ENCODE data around the gene LRCH3. TPM values are rescaled to one million over a fixed set of nuclear protein-coding genes. Genes with fewer than 3 reads are reported as not detected.

The LRCH3 gene
- total and polyA plus RNA-seq, 2 of the 13 experiments (the other 11 are each of a cell fraction or from before 2014, with no cell fraction given): 25.5 to 103 TPM

DNA sequence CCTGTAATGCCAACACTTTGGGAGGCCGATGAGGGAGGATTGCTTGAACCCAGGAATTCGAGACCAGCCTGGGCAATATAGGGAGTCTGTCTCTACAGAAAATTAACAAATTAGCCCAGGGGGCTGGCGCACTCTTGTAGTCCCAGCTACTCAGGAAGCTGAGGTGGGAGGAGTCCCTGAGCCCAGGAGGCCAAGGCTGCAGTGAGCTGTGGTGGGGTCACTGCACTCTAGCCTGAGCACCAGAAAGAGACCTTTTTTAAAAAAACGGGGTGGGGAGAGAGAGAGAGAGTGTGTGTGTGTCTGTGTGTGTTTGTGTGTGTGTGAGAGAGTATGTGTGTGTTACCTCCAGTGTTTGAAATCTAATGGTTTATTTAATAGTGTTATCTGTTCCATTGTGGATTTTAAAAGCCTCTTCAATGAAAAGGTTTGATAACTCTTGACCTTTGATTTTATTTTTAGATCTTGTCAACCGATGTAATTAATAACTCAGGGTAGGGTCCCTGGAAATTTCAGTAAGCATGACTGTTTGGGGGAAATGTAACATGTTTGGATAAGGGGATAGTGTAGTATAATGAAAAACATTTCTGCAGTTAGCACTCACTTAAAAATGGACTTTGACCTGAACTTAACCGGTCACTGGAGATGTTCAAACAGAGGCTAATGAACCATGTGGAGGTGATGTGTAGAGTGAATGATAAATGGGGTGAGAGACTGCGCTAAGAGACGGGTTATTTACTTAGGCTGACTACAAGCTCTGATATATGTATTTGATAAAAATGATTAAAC is 29.7 kb downstream of the LRCH3 start (continued):
- TF ChIP-seq, protein P1, sequence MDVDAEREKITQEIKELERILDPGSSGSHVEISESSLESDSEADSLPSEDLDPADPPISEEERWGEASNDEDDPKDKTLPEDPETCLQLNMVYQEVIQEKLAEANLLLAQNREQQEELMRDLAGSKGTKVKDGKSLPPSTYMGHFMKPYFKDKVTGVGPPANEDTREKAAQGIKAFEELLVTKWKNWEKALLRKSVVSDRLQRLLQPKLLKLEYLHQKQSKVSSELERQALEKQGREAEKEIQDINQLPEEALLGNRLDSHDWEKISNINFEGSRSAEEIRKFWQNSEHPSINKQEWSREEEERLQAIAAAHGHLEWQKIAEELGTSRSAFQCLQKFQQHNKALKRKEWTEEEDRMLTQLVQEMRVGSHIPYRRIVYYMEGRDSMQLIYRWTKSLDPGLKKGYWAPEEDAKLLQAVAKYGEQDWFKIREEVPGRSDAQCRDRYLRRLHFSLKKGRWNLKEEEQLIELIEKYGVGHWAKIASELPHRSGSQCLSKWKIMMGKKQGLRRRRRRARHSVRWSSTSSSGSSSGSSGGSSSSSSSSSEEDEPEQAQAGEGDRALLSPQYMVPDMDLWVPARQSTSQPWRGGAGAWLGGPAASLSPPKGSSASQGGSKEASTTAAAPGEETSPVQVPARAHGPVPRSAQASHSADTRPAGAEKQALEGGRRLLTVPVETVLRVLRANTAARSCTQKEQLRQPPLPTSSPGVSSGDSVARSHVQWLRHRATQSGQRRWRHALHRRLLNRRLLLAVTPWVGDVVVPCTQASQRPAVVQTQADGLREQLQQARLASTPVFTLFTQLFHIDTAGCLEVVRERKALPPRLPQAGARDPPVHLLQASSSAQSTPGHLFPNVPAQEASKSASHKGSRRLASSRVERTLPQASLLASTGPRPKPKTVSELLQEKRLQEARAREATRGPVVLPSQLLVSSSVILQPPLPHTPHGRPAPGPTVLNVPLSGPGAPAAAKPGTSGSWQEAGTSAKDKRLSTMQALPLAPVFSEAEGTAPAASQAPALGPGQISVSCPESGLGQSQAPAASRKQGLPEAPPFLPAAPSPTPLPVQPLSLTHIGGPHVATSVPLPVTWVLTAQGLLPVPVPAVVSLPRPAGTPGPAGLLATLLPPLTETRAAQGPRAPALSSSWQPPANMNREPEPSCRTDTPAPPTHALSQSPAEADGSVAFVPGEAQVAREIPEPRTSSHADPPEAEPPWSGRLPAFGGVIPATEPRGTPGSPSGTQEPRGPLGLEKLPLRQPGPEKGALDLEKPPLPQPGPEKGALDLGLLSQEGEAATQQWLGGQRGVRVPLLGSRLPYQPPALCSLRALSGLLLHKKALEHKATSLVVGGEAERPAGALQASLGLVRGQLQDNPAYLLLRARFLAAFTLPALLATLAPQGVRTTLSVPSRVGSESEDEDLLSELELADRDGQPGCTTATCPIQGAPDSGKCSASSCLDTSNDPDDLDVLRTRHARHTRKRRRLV (CRISPR knock-in tag; IDR thresholded peaks at IDR 0.05): no peak
- TF ChIP-seq TBX2 (CRISPR knock-in tag; IDR thresholded peaks at IDR 0.05; ENCODE audit: borderline replicate concordance) (peak; percentile 64; the same call in 1 of the 2 replicates), NR1H2 (CRISPR knock-in tag; IDR thresholded peaks at IDR 0.05; ENCODE audit: borderline replicate concordance, low read depth) (no peak), GMEB2 (CRISPR knock-in tag; IDR thresholded peaks at IDR 0.05; ENCODE audit: low read depth) (no peak), TBX3 (IDR thresholded peaks at IDR 0.05; ENCODE audit: borderline replicate concordance) (peak; percentile 71), HES4 (CRISPR knock-in tag; IDR thresholded peaks at IDR 0.05; ENCODE audit: borderline replicate concordance) (no peak), FOXA3 (CRISPR knock-in tag; IDR thresholded peaks at IDR 0.05) (peak; percentile 90), FOXK1 (CRISPR knock-in tag; IDR thresholded peaks at IDR 0.05; ENCODE audit: borderline replicate concordance, low read depth) (no peak), ATF2 (CRISPR knock-in tag; IDR thresholded peaks at IDR 0.05) (peak; percentile 38; the same call in 1 of the 2 replicates), SAP130 (CRISPR knock-in tag; IDR thresholded peaks at IDR 0.05; ENCODE audit: low read depth) (peak; percentile 84), POLR2G (IDR thresholded peaks at IDR 0.05; ENCODE audit: low read depth, low read length) (no peak), KDM3A (CRISPR knock-in tag; IDR thresholded peaks at IDR 0.05; ENCODE audit: low read depth) (no peak), HNRNPUL1 (IDR thresholded peaks at IDR 0.05; ENCODE audit: low read depth, low read length) (no peak), MAF1 (CRISPR knock-in tag; IDR thresholded peaks at IDR 0.05; ENCODE audit: borderline replicate concordance) (no peak), BCL6 (CRISPR knock-in tag; IDR thresholded peaks at IDR 0.05) (no peak; the same call in none of the 2 replicates), FOXP1 (IDR thresholded peaks at IDR 0.05) (peak; percentile 5), FOXP1 (CRISPR knock-in tag; IDR thresholded peaks at IDR 0.05) (peak; percentile 55), ISX (CRISPR knock-in tag; conservative IDR thresholded peaks at IDR 0.05) (no peak), ZNF704 (CRISPR knock-in tag; IDR thresholded peaks at IDR 0.05; ENCODE audit: borderline replicate concordance) (no peak)
- TF ChIP-seq, protein P2, sequence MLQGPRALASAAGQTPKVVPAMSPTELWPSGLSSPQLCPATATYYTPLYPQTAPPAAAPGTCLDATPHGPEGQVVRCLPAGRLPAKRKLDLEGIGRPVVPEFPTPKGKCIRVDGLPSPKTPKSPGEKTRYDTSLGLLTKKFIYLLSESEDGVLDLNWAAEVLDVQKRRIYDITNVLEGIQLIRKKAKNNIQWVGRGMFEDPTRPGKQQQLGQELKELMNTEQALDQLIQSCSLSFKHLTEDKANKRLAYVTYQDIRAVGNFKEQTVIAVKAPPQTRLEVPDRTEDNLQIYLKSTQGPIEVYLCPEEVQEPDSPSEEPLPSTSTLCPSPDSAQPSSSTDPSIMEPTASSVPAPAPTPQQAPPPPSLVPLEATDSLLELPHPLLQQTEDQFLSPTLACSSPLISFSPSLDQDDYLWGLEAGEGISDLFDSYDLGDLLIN (CRISPR knock-in tag; IDR thresholded peaks at IDR 0.05; ENCODE audit: borderline replicate concordance): no peak
